Measurements from ENCODE around the gene P2RY1.

The P2RY1 gene, protein sequence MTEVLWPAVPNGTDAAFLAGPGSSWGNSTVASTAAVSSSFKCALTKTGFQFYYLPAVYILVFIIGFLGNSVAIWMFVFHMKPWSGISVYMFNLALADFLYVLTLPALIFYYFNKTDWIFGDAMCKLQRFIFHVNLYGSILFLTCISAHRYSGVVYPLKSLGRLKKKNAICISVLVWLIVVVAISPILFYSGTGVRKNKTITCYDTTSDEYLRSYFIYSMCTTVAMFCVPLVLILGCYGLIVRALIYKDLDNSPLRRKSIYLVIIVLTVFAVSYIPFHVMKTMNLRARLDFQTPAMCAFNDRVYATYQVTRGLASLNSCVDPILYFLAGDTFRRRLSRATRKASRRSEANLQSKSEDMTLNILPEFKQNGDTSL

DNA sequence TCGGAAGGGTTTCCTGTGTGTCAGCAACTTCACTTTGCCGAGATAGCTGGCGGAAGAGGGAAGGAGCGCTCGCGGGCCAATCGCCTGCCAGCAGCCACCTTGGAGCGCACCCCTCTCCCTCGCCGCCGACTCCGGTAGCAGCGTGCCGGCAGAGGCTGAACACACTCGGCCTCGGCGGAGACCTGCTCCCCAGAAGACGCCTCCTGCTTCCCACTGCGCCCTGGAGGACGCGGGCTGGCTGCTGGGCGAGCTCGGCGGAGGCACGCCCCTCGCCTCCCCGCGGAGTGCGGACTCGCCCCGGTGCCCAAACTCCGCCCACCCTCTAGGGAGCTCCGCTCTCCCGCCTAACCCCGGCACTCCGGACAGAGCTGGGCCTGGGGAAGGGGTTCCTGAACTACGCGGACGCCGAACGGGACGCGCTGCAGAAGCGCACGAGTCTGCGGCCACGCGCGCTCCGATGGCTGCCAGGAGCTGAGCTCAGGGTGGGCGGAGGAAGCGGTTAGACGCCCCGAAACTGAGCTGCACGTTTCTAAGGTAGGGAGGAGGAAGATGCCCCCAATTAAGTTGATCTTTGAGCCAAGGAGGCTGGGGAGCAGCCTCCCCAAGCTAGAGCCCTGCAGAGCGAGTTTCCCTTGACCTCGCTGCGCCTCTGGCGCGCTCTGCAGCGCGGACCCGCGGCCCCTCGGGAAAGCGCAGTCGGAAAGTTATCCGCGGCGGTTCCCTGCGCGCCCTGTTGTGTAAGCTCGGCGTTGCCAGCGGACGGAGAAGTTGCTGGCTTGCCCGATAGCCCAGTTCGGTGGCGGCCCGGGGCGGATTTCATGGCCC is at the start of gene P2RY1:
TSS of gene P2RY1 (plus strand) at position 356 of the 825 bp plus-strand sequence. CDS start 652 bp downstream, outside the sequence.
- DNase-seq (ENCODE audit: low read depth), result no peak

DNA sequence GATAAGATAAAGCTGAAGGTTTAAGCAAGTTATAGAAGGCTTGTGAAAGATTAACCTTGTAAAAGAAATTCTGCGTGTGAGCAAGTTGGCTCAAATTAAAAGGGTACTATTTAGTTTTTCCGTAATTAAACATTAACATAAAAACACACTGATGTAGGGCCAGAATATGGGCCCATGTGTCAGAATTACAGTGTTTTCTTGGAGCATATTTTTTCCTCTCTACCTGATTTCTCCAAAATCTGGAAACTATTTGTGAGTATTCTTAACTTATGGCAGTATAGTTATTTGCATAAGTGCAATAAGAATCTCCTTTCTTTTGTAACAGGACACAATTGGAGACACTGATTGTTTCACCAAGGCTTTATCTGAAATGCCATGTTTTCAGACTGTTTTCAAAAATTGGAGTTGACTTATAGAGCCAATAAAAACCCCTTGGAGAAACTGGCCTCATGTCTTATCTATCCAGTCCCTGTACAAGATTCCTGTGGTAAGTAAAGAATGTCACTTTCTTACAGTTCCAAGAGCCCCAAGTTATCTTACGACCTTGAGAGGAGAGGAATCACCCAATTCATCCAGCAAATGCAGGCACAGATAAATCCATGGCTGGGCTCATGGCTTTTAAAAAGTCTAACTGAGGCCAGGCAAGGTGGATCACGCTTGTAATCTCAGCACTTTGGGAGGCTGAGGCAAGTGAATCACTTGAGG is 47.8 kb upstream of the P2RY1 start:
- no peak for DNase-seq (ENCODE audit: low read depth)

DNA sequence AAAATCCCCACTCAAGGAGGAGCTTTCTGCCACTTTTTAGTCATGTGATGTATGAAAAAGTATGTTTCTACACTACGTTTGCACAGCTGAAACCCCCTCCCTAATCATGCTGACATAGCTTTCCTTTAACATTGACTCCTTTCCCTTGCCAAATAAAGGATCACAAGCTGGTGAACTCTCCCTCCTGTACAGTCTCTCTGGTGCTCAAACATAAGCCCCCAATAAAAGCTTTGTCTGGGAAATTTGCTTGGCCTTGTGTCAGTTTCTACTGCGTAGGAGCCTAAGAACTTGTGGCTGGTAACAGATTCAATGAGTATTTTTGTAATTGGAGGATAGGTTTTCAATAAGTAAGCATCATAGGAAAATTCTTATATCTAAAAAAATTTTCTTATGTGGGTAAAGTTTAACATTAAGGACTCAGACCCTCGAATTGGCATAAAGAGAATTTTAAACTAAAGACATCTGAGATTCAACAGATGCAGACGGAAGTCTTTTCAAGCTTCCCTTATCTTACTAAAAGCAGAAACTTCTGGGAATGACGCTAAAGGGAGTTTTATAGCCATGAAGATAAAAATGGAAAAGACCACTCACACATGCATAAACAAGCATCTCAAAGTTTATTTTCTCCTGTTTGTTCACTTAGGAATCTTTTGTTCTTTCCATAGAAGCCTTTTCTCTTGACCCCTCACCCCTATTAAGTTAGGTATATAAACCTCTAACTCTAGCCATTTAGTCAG is 44.1 kb upstream of the P2RY1 start:
- no peak for DNase-seq (ENCODE audit: low read depth)

DNA sequence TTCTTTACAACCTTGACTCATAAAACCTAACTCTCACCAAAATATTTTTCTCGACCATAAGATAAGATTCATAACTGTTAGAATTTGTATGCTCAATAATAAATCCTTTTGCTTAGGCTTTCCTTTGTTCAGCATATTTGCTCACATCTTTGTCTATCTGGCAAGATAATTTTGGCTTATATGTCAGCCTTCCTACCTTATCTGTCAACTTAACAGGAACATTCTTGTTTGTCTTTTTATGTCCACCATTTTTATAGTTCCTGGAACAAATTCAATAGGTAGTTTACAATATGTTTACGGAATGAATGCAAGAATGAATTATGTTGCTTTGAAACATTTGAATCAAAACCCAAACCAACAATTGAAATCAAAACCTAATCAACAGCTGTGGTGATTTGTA is 41.0 kb upstream of the P2RY1 start:
- DNase-seq (ENCODE audit: low read depth), result no peak

DNA sequence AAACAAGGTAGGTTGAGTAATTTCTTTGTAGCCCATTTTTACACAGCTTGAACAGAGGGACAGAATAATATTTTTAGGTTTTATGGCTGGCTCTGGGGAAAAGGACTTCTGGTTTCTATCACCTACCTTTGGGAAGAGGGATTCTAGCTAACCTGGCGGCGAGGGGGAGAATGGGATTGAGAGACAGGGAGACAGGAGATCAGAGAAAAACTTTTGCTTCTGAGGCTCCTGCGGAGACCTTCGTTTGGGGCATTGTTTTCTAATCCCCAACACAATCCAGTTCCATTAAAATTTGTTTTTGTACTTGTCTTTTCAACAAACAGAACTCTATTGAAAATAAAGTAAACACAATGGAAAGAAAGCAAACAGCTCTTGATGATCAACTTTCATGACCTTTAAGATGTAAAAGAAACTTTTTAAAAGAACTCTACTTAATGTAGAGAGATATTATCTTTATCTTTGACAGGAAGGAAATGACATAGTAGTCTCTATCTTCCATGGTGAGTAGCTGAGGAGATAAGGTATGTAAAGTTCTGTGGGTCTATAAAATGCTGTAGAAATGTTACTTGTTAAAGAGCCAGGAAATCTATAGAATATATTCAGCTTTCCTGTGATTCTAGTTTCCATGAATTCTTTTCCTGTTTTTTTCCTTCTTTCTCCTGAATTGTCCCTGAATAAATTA is 37.0 kb upstream of the P2RY1 start:
- no peak for DNase-seq (ENCODE audit: low read depth)

DNA sequence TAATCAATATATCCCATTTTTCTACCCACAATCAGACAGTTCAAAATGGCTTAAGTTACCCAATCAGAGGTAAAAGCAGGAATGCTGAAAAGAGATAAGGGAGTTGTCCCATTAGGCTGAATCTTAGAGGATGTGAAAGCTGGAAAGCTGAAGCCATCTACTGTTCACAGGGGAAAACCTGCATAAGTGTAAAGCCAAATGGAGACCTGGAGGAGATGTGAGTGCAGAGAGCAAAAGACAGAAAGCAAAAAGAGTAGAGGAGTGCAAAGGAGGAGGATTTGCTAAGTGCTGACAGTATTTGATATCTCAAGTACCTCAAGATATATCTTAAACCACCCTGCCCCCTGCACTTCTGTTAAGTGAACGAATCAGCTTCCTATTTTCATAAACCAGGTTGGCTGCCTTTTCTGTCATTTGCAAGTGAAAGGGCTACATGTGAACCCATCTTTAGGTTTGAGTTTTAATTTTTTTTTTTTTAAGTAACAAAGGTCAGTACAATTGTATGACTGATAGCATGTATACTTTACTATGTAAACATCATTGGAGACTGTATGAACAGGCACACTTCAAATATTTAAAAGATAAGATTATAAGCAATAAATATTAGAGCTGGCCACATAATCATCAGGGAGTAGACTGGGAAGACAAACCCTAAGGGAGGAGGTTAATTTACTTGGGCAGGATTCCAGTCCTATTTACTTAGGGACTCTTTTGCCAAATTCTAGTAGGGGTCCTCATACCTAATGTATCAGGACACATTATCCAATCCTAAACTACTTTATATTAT is 22.8 kb upstream of the P2RY1 start:
- DNase-seq (ENCODE audit: low read depth), result no peak

DNA sequence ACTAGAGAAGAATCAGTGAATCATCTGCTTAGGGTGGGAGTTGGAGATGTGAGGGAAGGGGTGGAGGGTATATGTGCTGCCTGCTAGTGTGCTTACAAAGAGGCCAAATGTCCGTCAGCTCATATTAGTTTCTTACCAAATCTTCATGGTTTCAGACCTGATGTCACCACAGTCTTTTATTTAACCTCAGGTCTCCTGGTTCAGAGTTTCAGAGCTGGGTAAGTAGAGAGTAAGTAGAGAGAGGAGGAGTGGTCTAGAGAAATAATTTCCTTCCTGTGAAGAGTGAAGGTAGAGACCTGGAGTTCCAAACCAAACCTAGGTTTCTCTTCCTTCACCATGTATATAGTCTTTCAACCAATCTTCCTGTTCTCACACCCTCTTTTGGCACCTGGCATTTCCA is 17.5 kb upstream of the P2RY1 start:
- no peak for DNase-seq (ENCODE audit: low read depth)

DNA sequence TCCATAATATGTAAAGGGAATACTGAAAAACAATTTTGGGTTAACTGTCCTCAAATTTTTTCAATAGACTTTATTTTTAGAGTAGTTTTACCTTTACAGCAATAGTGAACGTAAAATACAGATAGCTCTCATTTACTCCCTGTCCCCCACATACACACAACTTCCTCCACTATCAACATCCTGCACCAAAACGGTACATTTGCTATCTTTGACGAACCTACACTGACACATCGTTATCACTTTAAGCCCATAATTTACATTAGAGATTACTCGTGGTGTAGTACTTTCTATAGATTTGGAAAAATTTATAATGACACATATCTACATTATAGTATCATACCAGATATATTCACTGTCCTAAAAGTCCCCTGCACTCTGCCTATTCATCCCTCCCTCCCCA is 16.9 kb upstream of the P2RY1 start:
- DNase-seq (ENCODE audit: low read depth), result no peak

DNA sequence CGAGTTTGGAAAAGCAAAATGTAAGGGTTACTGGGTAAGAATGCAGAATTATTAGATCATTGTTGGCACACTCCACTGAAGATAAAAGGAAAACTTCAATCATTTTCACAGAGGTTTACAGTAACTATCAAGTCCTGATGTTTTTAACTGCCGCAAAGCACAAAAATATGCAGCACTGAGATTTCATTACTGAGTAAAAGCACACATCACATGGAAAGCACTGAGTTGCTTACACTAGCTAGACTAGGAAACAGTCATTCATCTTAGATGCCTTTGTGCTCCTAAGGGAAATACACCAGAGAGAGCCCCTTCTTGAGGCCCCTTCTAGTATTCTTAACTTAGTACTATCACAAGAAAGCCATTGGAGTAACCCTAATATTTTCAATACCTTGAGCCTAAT is 11.8 kb upstream of the P2RY1 start:
- no peak for DNase-seq (ENCODE audit: low read depth)

DNA sequence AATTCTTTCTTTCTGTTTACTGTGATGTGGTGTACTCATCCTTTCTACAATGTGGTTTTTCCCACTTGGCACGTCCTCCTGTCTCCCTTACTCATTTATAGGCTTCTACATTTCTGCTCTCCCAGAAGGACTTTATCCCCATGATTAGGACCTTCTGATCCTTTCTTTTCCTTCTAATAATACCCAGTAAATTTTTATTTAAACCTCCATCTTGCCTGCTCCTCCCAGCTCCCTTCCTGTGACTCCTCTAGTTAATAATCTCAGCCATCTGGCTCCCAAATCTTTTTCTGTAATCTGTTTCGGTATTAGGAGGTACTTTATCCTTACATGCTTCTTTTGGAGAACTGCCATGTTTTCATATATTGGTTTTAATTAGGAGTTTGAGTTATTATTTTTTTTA is 11.2 kb upstream of the P2RY1 start:
- DNase-seq (ENCODE audit: low read depth), result no peak

DNA sequence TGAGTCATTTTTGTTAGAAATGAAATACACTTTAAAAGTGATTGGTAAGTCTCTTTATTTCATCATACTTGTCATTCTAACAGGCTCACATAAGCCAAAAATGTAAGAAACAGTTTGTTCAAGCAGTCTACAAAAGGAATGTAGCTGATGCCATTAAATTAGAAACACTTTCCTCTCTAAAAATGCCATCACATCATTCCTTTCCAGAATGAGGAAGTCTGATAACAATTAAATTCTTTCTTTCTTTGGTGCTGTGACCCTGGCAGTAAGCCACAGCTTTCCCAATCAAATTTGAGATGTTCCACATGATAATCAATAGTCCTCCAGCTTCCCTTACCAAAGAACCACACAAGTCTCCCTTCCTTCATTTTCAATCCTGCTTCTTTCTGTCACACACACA is 9.4 kb upstream of the P2RY1 start:
- no peak for DNase-seq (ENCODE audit: low read depth)

DNA sequence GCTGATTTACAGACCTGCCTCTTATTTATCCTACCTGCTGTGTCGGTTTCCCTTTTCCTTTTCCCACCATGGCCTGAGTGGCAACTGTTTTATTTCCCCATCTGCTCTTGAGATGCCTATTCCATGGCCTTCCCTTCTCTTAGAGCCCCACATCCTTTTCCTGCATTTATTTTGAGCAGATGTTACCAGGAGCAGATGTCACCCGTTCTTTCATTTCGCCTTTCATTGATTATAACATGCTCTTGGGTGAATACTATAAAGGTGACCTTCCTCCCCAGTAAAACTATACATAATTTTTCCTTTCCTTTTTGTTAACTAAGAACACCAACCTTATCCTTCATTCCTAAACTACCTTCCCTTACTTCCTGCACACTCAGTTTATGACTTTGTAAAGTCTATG is 8.5 kb upstream of the P2RY1 start:
- no peak for DNase-seq (ENCODE audit: low read depth)

DNA sequence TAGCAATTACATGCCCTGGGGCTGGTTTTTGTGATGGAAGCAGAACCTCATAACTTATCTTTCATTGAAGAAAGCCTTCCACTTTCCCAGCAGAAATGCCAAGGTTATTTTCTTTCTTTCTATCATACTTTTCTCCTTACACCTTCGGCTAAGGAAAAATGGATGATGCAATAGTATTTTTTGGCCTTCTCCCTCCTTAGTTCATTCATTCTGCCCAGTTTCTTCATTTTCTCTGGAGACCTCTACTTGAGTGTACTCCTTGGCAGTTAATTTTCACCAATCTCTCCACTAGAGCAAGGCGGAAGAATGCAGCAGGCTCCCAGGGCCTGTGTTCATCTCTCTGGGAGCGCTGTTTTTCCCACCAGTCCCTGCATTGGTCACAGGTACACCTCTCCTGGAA is 7.6 kb upstream of the P2RY1 start:
- no peak for DNase-seq (ENCODE audit: low read depth)

DNA sequence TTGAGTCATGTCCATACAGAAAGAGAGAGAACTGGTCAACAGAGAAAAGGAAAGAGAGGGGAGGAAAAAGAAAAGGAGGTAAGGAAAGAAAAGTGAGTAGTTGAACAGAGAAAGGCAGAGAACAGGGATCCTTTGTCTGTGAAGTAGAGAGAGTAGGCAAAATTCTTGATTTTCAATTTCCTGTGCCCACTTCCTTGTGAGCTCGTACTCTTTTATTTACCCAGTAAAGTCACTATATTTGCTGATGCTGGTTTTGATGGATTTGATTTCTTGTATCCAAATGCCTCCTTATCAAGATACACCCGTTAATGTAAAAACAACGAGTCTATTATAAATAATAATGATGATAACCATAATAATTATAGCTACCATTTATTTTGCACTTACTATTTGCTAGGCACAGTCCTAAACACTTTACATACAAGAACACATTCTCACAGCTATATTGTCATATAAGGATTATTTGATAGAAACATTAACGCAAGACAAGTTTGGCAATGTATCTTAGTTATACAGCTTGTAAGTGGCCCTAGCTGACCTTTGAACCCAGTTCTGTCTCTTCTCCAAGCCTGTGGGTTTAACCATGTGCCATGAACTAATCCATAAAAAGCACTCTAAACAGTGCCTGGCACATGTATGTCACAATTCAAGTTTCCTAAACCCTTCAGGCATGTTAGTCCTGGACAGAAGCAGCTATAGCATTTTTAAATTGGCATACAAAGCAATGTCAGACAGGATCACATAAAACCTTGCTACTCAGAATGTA is 6.7 kb upstream of the P2RY1 start:
- DNase-seq (ENCODE audit: low read depth), result no peak

DNA sequence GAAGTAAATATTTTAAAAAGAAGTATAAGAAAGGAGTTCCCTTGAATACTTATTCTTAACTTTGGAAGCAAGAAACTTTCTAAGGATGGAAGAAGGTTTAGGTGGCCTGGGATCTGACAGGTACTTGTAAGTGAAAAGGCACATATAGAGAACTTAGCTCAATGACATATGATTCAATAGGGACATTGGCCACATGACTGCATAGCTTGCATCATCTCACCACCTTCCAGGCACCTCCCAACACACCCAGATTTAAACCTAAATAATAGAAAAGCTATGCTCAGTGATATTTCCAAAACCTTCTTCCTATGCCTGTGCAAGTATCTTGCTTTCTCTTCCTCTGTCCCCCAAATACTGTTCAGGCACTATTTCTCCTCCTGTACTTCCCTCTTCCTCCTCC is 4.7 kb upstream of the P2RY1 start:
- DNase-seq (ENCODE audit: low read depth), result no peak

DNA sequence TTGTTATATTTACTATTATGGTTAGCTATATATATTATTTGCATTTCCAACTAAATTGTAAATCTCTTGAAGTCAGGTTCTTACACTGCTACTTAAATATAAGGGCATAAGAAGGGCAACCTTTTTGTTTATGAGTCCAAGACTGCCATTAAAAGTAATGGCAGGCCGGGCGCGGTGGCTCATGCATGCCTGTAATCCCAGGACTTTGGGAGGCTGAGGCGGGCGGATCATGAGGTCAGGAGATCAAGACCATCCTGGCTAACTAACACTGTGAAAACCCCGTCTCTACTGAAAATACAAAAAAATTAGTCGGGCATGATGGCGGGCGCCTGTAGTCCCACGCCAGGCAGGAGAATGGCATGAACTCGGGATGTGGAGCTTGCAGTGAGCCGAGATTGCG is 2.9 kb upstream of the P2RY1 start:
- DNase-seq (ENCODE audit: low read depth), result no peak

DNA sequence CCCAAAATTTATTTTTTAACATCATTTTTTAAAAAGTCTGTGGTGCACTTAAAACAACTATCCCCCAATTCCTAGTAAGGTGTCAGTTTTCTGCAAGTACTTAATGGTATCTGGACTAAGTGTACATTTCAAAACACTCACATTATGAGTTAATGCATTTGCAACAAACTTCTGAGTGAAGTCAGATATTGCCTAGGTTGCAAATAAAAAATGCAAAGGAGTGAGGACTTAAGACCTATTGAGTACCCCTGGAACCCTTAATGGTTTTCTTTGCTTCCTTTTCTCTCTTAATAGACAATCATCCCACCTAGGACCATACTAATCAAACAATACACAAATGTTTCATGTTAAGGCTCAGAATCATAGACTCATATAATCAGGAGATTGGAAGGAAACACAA is 1.8 kb upstream of the P2RY1 start:
- no peak for DNase-seq (ENCODE audit: low read depth)

DNA sequence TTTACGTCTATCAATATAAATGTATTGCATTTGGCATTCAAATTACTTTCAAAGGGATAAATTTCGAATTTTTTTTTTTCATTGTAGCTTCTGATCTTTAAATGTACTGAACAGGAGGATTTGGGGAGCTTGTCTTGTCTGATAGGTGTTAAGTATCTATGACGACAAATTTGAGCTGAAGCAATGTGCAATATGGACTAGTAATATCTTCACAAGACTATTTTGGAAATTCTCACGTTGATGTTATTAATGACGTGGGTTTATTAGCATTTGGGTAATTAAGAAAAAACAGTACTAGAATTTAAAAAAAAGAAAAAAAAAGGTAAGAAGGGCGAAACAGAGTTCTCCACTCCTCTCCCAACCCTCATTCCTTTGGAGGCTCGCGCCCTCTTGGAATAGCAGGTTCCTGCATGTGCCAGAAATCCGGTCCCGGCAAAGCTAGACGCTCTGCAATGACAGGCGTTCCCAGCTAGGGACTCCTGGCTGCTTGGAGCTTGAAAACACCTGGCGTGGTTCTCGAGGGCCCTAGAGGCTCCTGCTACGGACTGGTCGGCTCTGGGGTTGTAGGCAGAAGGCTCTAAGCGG is 648 bp upstream of the P2RY1 start:
- no peak for DNase-seq (ENCODE audit: low read depth)

DNA sequence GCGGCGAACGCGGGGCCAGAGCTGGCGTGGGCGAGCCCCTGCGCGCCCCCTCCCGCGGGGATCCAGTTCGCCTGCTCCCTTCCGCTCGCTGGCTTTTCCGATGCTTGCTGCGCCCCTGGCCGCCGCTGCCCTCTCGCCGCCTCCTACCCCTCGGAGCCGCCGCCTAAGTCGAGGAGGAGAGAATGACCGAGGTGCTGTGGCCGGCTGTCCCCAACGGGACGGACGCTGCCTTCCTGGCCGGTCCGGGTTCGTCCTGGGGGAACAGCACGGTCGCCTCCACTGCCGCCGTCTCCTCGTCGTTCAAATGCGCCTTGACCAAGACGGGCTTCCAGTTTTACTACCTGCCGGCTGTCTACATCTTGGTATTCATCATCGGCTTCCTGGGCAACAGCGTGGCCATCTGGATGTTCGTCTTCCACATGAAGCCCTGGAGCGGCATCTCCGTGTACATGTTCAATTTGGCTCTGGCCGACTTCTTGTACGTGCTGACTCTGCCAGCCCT is 721 bp downstream of the P2RY1 start:
- no peak for DNase-seq (ENCODE audit: low read depth)

Data from GM04504 (cell line).